Omental fat pad (tissue), 4 donors: Measurements from ENCODE around the gene SNF8. TPM values are rescaled to one million over a fixed set of nuclear protein-coding genes. Genes with fewer than 3 reads are reported as not detected.
"Not testable (repeated sequence)": the region's sequence is repeated elsewhere in the genome, so short reads cannot be mapped to it uniquely, and the experiment has no call there.

Experiments used
- ATAC-seq: fragments of 150-250 bp; one replicate; pipeline ENCODE4 v1.9.1; 2016; ENCODE audit warnings: mild to moderate bottlenecking, moderate library complexity; ENCODE audit not compliant: low FRiP score
- DNase-seq: peaks from one replicate; pipeline ENCODE4 v3.0.0-alpha.2; 2019; ENCODE audit warnings: low spot score
- CTCF ChIP-seq, 3 donors: fragments of 450-650 bp; IDR thresholded peaks; one replicate each; pipeline ENCODE4 v1.5.1; 2016 to 2017; ENCODE audit warnings: antibody characterized with exemption in 3 of 3, mild to moderate bottlenecking in 3 of 3, moderate library complexity in 2 of 3
- total RNA-seq, 4 donors: library from RNA; depleted of rRNA; stranded (reverse); fragments of >200 nt; gene quantifications; one replicate each; pipeline ENCODE4 v1.1.0, GENCODE V29; 2016

SNF8 gene
- total RNA-seq, 4 donors from 2014 or later = 64.0 to 91.9 (median 76.8) TPM

- no peak for DNase-seq
- no peak for TF ChIP-seq CTCF (IDR thresholded peaks at IDR 0.05)
- peak; percentile 67 for ATAC-seq
These were observed 17.0 kb upstream of the SNF8 start for GRCh38 chr17:48961516-48962233.

GRCh38 chr17:48960834-48961515, 16.3 kb upstream of the SNF8 start:
- no peak for DNase-seq
- no peak for TF ChIP-seq CTCF (IDR thresholded peaks at IDR 0.05)
- ATAC-seq = peak; percentile 46

- DNase-seq (no peak), ATAC-seq (no peak)
- no peak for TF ChIP-seq CTCF (IDR thresholded peaks at IDR 0.05)
These were observed 9.7 kb upstream of the SNF8 start for GRCh38 chr17:48954300-48954755.

GRCh38 chr17:48952904-48953303, 8.3 kb upstream of the SNF8 start:
- no peak for ATAC-seq
- no peak for TF ChIP-seq CTCF (IDR thresholded peaks at IDR 0.05)
- DNase-seq = no peak

- ATAC-seq (no peak), DNase-seq (no peak)
- TF ChIP-seq CTCF (IDR thresholded peaks at IDR 0.05) = no peak
These were observed 6.9 kb upstream of the SNF8 start for GRCh38 chr17:48951572-48951971.

GRCh38 chr17:48945261-48945651, 614 bp upstream of the SNF8 start:
- not testable (repeated sequence) for ATAC-seq, DNase-seq

- ATAC-seq = no peak
- no peak for DNase-seq
- TF ChIP-seq CTCF (IDR thresholded peaks at IDR 0.05) = no peak
These were observed 11.6 kb downstream of the SNF8 start for GRCh38 chr17:48933035-48933434.
